Activated naive CD4-positive, alpha-beta T cell treated with anti-CD3 and anti-CD28 coated beads, Interleukin-2, amount 50 U/mL, for 24 hours (primary cell): Measurements from ENCODE around the gene SERINC3.
"Not testable (repeated sequence)": the region's sequence is repeated elsewhere in the genome, so short reads cannot be mapped to it uniquely, and the experiment has no call there.

Source experiments
- H3K27ac Mint-ChIP-seq: one replicate; pipeline ENCODE4 v1.8.0; 2021; ENCODE audit warnings: mild to moderate bottlenecking, mixed read lengths
- H3K27me3 Mint-ChIP-seq: one replicate; pipeline ENCODE4 v1.8.0; 2021; ENCODE audit warnings: mixed read lengths
- H3K36me3 Mint-ChIP-seq: one replicate; pipeline ENCODE4 v1.8.0; 2021; ENCODE audit warnings: mixed read lengths
- H3K4me1 Mint-ChIP-seq: one replicate; pipeline ENCODE4 v1.8.0; 2021; ENCODE audit warnings: mixed read lengths
- H3K4me3 Mint-ChIP-seq: one replicate; pipeline ENCODE4 v1.8.0; 2021; ENCODE audit warnings: mild to moderate bottlenecking, mixed read lengths
- H3K9me3 Mint-ChIP-seq: one replicate; pipeline ENCODE4 v1.8.0; 2021; ENCODE audit warnings: mixed read lengths

SERINC3 gene

GRCh38 chr20:44489223-44489622 is 32.6 kb downstream of the SERINC3 start:
- Mint-ChIP-seq H3K4me3 (no peak overlapping the region), H3K27ac (no peak overlapping the region), H3K36me3 (peaks cover 12% of the 10 kb centered on the region), H3K9me3 (no peaks in the 10 kb centered on the region), H3K4me1 (peaks cover 14% of the 10 kb centered on the region), H3K27me3 (no peaks in the 10 kb centered on the region)

- no peaks in the 10 kb centered on the region for H3K9me3 Mint-ChIP-seq
- H3K4me1 Mint-ChIP-seq, result peaks cover 14% of the 10 kb centered on the region
- H3K27me3 Mint-ChIP-seq, result no peaks in the 10 kb centered on the region
- H3K36me3 Mint-ChIP-seq, result peaks cover 9% of the 10 kb centered on the region
- H3K27ac Mint-ChIP-seq, result peak overlapping the region; percentile 14
- no peak overlapping the region for H3K4me3 Mint-ChIP-seq
Measured at GRCh38 chr20:44488551-44488950, 33.3 kb downstream of the SERINC3 start.

GRCh38 chr20:44485830-44486198 is 36.1 kb downstream of the SERINC3 start:
- Mint-ChIP-seq H3K4me3 (no peak overlapping the region), H3K27ac (no peak overlapping the region), H3K27me3 (no peaks in the 10 kb centered on the region), H3K36me3 (peaks cover 12% of the 10 kb centered on the region), H3K9me3 (no peaks in the 10 kb centered on the region), H3K4me1 (peaks cover 3% of the 10 kb centered on the region)

- H3K27me3 Mint-ChIP-seq, result no peaks in the 10 kb centered on the region
- H3K4me1 Mint-ChIP-seq, result peaks cover 3% of the 10 kb centered on the region
- no peak overlapping the region for H3K4me3 Mint-ChIP-seq
- peaks cover 13% of the 10 kb centered on the region for H3K36me3 Mint-ChIP-seq
- H3K9me3 Mint-ChIP-seq, result no peaks in the 10 kb centered on the region
- H3K27ac Mint-ChIP-seq, result no peak overlapping the region
Measured at GRCh38 chr20:44485078-44485829, 36.6 kb downstream of the SERINC3 start.

GRCh38 chr20:44483112-44483511 is 38.8 kb downstream of the SERINC3 start:
- H3K4me1 Mint-ChIP-seq, result peaks cover 8% of the 10 kb centered on the region
- H3K27ac Mint-ChIP-seq, result no peak overlapping the region
- H3K4me3 Mint-ChIP-seq, result no peak overlapping the region
- no peaks in the 10 kb centered on the region for H3K9me3 Mint-ChIP-seq
- peaks cover 14% of the 10 kb centered on the region for H3K36me3 Mint-ChIP-seq
- H3K27me3 Mint-ChIP-seq, result no peaks in the 10 kb centered on the region

- Mint-ChIP-seq H3K9me3 (no peaks in the 10 kb centered on the region), H3K4me1 (peaks cover 16% of the 10 kb centered on the region), H3K27me3 (no peaks in the 10 kb centered on the region), H3K27ac (peak overlapping the region; percentile 35), H3K4me3 (no peak overlapping the region), H3K36me3 (peaks cover 14% of the 10 kb centered on the region)
Measured at GRCh38 chr20:44481719-44482416, 40.0 kb downstream of the SERINC3 start.

- H3K27me3 Mint-ChIP-seq, result no peaks in the 10 kb centered on the region
- no peak overlapping the region for H3K27ac Mint-ChIP-seq
- H3K4me1 Mint-ChIP-seq, result peaks cover 28% of the 10 kb centered on the region
- peaks cover 10% of the 10 kb centered on the region for H3K36me3 Mint-ChIP-seq
- H3K4me3 Mint-ChIP-seq, result no peak overlapping the region
- no peaks in the 10 kb centered on the region for H3K9me3 Mint-ChIP-seq
Measured at GRCh38 chr20:44480097-44480496, 41.8 kb downstream of the SERINC3 start.

GRCh38 chr20:44479643-44480042 is 42.2 kb downstream of the SERINC3 start:
- H3K9me3 Mint-ChIP-seq, result no peaks in the 10 kb centered on the region
- H3K27me3 Mint-ChIP-seq, result no peaks in the 10 kb centered on the region
- H3K4me1 Mint-ChIP-seq, result peaks cover 29% of the 10 kb centered on the region
- peaks cover 8% of the 10 kb centered on the region for H3K36me3 Mint-ChIP-seq
- H3K4me3 Mint-ChIP-seq, result no peak overlapping the region
- H3K27ac Mint-ChIP-seq, result no peak overlapping the region

- Mint-ChIP-seq H3K27ac (peak overlapping the region; percentile 38), H3K4me1 (peaks cover 29% of the 10 kb centered on the region), H3K36me3 (peaks cover 8% of the 10 kb centered on the region), H3K27me3 (no peaks in the 10 kb centered on the region), H3K4me3 (no peak overlapping the region), H3K9me3 (no peaks in the 10 kb centered on the region)
Measured at GRCh38 chr20:44478206-44478605, 43.7 kb downstream of the SERINC3 start.

GRCh38 chr20:44477151-44477550 is 44.7 kb downstream of the SERINC3 start:
- Mint-ChIP-seq H3K9me3 (no peaks in the 10 kb centered on the region), H3K36me3 (peaks cover 8% of the 10 kb centered on the region), H3K4me3 (peak overlapping the region; percentile 95), H3K4me1 (peaks cover 29% of the 10 kb centered on the region), H3K27me3 (no peaks in the 10 kb centered on the region), H3K27ac (no peak overlapping the region)

- Mint-ChIP-seq H3K4me3 (peak within 1 kb of the TSS; percentile 95), H3K36me3 (peaks cover 4% of the 10 kb centered on the region), H3K27me3 (no peaks in the 10 kb centered on the region), H3K4me1 (peaks cover 29% of the 10 kb centered on the region), H3K27ac (peak within 1 kb of the TSS; percentile 97), H3K9me3 (no peaks in the 10 kb centered on the region)
Measured at GRCh38 chr20:44475694-44476560, 45.9 kb downstream of the SERINC3 start, which contains the start of gene TTPAL. TTPAL (plus strand) TSS chr20:44475874; CDS start chr20:44480000, 4,126 bp downstream.

GRCh38 chr20:44475372-44475693 is 46.5 kb downstream of the SERINC3 start:
- H3K27me3 Mint-ChIP-seq, result no peaks in the 10 kb centered on the region
- H3K4me3 Mint-ChIP-seq, result peak overlapping the region; percentile 95
- H3K27ac Mint-ChIP-seq, result peak overlapping the region; percentile 97
- peaks cover 3% of the 10 kb centered on the region for H3K36me3 Mint-ChIP-seq
- H3K4me1 Mint-ChIP-seq, result peaks cover 29% of the 10 kb centered on the region
- no peaks in the 10 kb centered on the region for H3K9me3 Mint-ChIP-seq

- H3K4me3 Mint-ChIP-seq, result not testable (repeated sequence)
- peaks cover 20% of the 10 kb centered on the region for H3K4me1 Mint-ChIP-seq
Measured at GRCh38 chr20:44472283-44472682, 49.6 kb downstream of the SERINC3 start.

GRCh38 chr20:44471481-44471882 is 50.4 kb downstream of the SERINC3 start:
- peaks cover 12% of the 10 kb centered on the region for H3K4me1 Mint-ChIP-seq
- no peaks in the 10 kb centered on the region for H3K27me3 Mint-ChIP-seq
- no peaks in the 10 kb centered on the region for H3K36me3 Mint-ChIP-seq
- no peaks in the 10 kb centered on the region for H3K9me3 Mint-ChIP-seq
- no peak overlapping the region for H3K27ac Mint-ChIP-seq
- H3K4me3 Mint-ChIP-seq, result no peak overlapping the region

More at GRCh38 chr20:44472283-44472682, 49.6 kb downstream of the SERINC3 start:
- H3K36me3 Mint-ChIP-seq, H3K9me3 Mint-ChIP-seq, H3K27ac Mint-ChIP-seq, H3K27me3 Mint-ChIP-seq: not testable (repeated sequence)

GRCh38 chr20:44470327-44470726 is 51.5 kb downstream of the SERINC3 start:
- H3K27ac Mint-ChIP-seq, result no peak overlapping the region
- no peaks in the 10 kb centered on the region for H3K27me3 Mint-ChIP-seq
- H3K9me3 Mint-ChIP-seq, result no peaks in the 10 kb centered on the region
- no peak overlapping the region for H3K4me3 Mint-ChIP-seq
- no peaks in the 10 kb centered on the region for H3K36me3 Mint-ChIP-seq
- H3K4me1 Mint-ChIP-seq, result peaks cover 5% of the 10 kb centered on the region
